ENCODE results near the gene GNE.
"Not testable (repeated sequence)": the region's sequence is repeated elsewhere in the genome, so short reads cannot be mapped to it uniquely, and the experiment has no call there.

Gene GNE, protein sequence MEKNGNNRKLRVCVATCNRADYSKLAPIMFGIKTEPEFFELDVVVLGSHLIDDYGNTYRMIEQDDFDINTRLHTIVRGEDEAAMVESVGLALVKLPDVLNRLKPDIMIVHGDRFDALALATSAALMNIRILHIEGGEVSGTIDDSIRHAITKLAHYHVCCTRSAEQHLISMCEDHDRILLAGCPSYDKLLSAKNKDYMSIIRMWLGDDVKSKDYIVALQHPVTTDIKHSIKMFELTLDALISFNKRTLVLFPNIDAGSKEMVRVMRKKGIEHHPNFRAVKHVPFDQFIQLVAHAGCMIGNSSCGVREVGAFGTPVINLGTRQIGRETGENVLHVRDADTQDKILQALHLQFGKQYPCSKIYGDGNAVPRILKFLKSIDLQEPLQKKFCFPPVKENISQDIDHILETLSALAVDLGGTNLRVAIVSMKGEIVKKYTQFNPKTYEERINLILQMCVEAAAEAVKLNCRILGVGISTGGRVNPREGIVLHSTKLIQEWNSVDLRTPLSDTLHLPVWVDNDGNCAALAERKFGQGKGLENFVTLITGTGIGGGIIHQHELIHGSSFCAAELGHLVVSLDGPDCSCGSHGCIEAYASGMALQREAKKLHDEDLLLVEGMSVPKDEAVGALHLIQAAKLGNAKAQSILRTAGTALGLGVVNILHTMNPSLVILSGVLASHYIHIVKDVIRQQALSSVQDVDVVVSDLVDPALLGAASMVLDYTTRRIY

DNA sequence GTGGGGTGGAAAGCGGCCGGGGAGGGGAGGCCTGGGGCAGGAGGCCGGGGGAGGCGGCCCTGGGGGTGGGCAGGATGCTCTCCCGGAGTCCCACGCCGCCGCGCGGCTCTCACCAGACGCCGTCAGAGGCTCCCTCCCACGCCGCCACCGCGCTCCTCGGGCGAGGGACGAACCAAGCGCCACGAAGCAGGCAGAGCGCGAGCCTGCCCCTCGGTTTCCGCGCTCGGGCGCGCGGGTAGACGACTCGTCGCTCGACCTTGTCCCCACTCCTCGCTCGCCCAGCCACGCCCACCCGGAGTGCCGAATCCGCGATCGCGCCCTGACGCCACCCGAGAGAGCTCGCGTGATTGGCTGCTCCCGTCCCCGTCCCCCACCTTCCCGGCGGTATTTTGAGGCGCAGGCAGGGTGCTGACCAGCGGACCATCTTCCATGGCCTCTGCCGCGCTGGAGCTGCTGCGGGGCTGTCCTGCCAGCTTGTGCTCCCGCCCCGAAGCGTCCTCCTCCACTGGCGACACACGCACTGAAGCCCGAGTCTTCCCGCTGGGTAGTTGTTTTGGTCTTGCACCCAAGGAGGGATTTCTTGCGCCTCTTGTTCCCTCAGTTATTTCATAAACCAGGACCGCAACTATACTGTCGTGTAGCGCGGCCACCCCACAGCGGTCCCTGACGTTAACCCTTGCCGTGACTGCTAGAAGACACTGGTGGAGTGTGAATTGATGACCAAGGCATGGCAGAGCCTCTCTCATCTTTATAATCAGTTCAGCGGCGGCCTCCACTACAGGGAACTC, at the start of gene GNE:
Gene GNE, minus strand, starts transcription at position 241 of the 788 bp plus-strand sequence. CDS start 9,093 bp downstream, outside the sequence.
- DNase-seq (ENCODE audit: low read depth) = peak; percentile 98

GRCh38 chr9:36306471-36307306, 48.4 kb upstream of the GNE start:
- DNase-seq (ENCODE audit: low read depth) = no peak

DNA sequence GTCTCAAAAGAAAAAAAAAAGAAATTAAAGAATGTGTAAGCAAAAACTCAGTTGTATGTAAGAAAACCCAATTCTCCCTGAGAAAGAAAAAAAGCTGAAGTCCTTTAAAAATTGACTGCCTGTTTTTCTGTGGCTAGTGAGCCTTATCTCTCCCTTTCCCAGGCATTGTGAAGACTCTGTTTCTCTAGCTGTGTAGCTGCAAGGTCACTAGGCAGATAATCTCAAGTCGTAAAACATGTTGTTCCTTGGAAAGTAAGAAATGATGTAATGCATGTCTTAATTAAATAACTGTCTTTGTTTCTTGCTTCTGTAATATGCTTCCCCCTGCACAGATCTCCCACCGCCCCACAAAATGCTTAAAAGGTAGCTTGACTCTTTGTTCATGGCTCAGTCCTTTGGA, 46.1 kb upstream of the GNE start:
- DNase-seq (ENCODE audit: low read depth) = not testable (repeated sequence)

DNA sequence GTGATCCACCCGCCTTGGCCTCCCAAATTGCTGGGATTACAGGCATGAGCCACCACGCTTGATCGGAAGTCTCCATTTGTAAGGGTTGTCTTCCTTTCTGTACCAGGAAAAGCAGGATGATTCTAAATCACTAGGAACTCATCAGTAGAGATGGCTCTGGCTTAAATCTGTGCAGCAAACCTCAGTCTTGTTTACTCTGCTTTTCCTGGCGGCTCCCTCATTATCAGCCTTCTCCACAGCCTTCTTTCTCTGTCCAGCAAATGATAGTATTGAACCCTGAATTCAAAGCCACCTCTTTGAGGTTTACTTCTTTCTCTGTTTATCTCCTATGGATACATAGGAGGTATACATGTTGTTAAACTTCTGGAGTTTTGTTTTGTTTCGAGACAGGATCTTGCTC, 43.0 kb upstream of the GNE start:
- no peak for DNase-seq (ENCODE audit: low read depth)

GRCh38 chr9:36298566-36298965, 40.3 kb upstream of the GNE start:
- no peak for DNase-seq (ENCODE audit: low read depth)

- no peak for DNase-seq (ENCODE audit: low read depth)
Observed at GRCh38 chr9:36297798-36298197, 39.5 kb upstream of the GNE start.

- not testable (repeated sequence) for DNase-seq (ENCODE audit: low read depth)
Observed at GRCh38 chr9:36294996-36295395, 36.7 kb upstream of the GNE start.

DNA sequence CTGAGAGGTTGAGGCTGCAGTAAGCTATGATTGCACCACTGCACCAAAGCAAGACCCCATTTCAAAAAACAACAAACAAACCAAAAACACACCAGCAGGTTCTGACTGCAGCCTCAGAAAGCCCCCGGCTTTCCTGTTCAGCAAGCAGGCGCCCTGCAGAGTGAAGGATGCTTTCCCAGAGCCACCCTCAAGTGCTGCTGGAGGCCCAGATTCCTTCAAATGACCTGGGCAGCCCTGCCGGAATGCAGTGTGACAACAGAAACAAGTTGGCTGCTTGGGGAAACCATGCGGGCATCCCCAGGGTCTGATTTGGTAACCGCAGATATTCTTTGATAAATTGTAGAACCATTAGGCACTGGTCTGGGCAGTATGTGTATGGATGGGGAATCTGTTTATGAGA, 35.7 kb upstream of the GNE start:
- no peak for DNase-seq (ENCODE audit: low read depth)

DNA sequence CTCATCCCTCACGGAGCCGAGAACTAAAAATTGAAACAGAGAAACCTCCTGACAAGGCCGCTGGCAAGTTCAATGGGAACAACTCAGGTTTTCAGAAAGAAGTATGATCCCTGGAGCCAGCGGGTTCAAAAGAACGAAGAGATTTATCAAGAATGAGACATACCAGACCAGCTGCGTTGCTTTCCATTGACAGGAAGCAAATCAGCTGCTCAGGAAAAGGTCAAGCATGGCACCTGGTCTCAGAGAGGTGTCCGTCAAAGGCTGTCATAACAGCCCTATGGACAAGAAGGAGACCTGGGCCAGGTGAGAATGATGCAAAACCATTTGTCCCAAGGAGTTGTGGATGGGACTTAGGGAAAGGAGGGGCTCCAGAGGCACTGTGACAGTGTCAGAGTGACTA, 34.9 kb upstream of the GNE start:
- no peak for DNase-seq (ENCODE audit: low read depth)

DNA sequence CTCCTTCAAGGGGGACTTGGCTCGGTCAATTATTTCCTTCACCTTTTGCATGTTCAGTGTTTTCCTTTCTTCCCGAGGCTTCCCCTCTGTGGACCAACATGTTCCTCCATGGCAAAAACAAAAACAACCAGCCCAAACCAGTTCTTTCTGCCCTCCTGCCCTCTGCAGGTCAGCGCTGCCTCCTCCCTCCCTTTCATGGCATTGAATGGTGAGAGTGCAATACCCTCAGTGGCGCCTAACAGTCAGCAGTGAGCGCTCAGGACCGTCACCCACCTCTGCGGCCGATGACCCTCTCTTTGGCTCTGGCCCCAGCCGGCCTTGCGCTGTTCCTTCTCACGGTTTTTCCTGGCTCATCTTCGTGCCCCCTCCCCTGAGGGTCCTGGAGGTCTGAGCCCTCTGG, 34.4 kb upstream of the GNE start:
- DNase-seq (ENCODE audit: low read depth) = no peak

GRCh38 chr9:36290996-36291395, 32.7 kb upstream of the GNE start:
- no peak for DNase-seq (ENCODE audit: low read depth)

GRCh38 chr9:36289836-36290435, 31.7 kb upstream of the GNE start:
- no peak for DNase-seq (ENCODE audit: low read depth)

GRCh38 chr9:36288070-36288469, 29.8 kb upstream of the GNE start:
- no peak for DNase-seq (ENCODE audit: low read depth)

GRCh38 chr9:36286388-36286787, 28.1 kb upstream of the GNE start:
- DNase-seq (ENCODE audit: low read depth) = no peak

DNA sequence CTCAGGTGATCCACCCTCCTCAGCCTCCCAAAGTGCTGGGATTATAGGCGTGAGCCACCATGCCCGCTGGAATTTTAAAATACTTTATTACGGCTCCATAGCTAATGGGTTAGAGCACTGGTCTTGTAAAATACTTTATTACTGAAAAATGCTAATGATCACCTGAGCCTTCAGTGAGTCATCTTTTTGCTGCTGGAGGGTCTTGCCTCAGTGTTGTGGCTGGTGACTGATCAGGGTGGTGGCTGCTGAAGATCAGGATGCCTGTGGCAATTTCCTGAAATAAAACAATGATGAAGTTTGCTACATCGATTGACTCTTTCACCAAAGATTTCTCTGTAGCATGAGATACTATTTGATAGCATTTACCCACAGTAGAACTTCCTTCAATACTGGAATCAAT, 26.0 kb upstream of the GNE start:
- DNase-seq (ENCODE audit: low read depth) = no peak

DNA sequence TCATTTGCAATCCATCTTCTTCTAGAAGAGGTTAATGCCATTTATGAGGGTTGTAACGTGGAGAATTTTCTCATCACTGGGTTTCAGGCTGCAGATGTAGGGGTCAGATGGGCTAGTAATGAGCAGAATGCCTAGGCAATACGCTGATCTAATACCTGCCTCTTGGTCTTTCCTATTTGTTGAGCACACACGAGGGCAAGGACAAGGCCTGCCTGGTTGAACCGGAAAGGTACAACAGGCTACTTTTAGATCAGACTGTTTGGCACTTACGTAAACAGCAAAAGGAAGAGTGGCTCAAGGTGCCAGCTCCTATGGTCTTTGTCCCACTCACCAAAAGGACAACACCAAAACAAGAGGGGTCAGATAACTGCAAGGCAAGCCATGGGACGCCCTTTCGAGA, 24.0 kb upstream of the GNE start:
- no peak for DNase-seq (ENCODE audit: low read depth)

DNA sequence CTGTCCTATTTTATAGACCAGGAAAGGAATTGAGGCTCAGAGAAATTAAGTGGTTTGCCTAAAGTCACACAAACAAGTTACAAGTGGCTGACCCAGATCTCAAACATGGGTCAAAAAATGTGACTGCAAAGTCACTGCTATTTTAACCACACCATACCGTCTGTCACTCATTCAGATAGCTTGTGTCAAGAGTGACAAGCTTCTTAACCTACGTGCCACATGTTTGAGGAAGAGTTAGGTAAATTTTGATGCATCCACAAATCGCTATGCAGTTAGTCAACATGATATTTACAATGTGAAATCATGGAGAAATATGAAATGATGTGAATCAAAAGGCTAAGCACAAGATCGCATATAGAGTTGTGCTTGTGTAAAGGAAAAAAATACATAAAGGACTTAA, 22.7 kb upstream of the GNE start:
- DNase-seq (ENCODE audit: low read depth) = no peak

- no peak for DNase-seq (ENCODE audit: low read depth)
Observed at GRCh38 chr9:36278243-36278642, 20.0 kb upstream of the GNE start.

- DNase-seq (ENCODE audit: low read depth) = no peak
Observed at GRCh38 chr9:36276781-36277181, 18.5 kb upstream of the GNE start.

DNA sequence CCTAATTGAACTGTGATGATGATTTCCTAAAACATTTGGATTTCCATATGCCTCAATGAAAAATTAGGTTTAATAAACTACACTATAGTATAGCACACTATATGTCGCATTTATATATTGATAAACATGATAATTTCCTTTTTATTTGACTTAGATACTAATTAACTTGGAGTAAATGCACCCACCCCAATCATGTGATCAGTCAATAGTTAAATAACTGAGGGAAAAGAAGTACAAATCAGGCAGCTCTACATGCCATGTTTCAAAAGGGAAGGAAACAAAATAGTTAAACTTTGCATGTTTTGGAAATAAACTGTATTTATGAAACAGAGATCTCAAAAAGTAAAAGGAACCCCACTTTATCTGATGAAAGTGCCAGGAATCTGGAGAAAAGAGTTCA, 18.0 kb upstream of the GNE start:
- no peak for DNase-seq (ENCODE audit: low read depth)

DNA sequence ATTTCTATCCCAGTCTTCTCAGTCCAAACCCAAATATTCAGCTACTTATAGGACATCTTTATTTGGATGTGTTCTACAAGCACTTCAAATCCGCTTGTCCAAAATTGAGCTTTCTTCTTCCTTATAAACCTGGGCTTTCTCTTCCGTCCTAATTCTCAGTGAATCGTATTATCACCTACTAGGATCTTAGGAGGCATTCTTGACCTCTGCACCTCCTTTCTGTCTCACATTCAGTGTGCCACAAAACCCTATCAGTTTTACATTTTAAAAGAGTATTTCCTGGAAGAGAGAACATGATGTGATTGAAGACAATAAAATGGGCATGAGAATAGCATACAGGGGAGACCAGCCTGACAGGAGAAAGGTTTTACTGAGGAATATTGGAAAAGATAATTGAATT, 16.8 kb upstream of the GNE start:
- no peak for DNase-seq (ENCODE audit: low read depth)
